HG02678 (cell line): ENCODE results near the gene CCDC6.
"Not testable (repeated sequence)": the region's sequence is repeated elsewhere in the genome, so short reads cannot be mapped to it uniquely, and the experiment has no call there.

Experiments
- ATAC-seq: cut with Tn5 transposase; IDR thresholded peaks from one replicate; pipeline ENCODE4 v1.9.1; 2021; ENCODE audit warnings: mild to moderate bottlenecking, moderate library complexity; ENCODE audit not compliant: unreplicated experiment

The CCDC6 gene

GRCh38 chr10:59905731-59906416, 482 bp downstream of the CCDC6 start:
- no peak for ATAC-seq

- ATAC-seq = peak; percentile 49
Observed at GRCh38 chr10:59905066-59905730, 1.2 kb downstream of the CCDC6 start.

GRCh38 chr10:59904426-59905065, 1.8 kb downstream of the CCDC6 start:
- ATAC-seq = no peak

- ATAC-seq = no peak
Observed at GRCh38 chr10:59903871-59904270, 2.5 kb downstream of the CCDC6 start.

GRCh38 chr10:59902016-59902415, 4.3 kb downstream of the CCDC6 start:
- ATAC-seq = no peak

- ATAC-seq = no peak
Observed at GRCh38 chr10:59901470-59901869, 4.9 kb downstream of the CCDC6 start.

GRCh38 chr10:59900048-59900727, 6.2 kb downstream of the CCDC6 start:
- ATAC-seq = no peak

GRCh38 chr10:59898125-59898835, 8.1 kb downstream of the CCDC6 start:
- ATAC-seq = no peak

GRCh38 chr10:59896191-59896590, 10.2 kb downstream of the CCDC6 start:
- no peak for ATAC-seq

- ATAC-seq = no peak
Observed at GRCh38 chr10:59895629-59896116, 10.7 kb downstream of the CCDC6 start.

- ATAC-seq = no peak
Observed at GRCh38 chr10:59894114-59894513, 12.2 kb downstream of the CCDC6 start.

- ATAC-seq = no peak
Observed at GRCh38 chr10:59892697-59893096, 13.7 kb downstream of the CCDC6 start.

- peak; percentile 37 for ATAC-seq
Observed at GRCh38 chr10:59891936-59892335, 14.4 kb downstream of the CCDC6 start.

- ATAC-seq = peak; percentile 58
Observed at GRCh38 chr10:59891349-59891748, 15.0 kb downstream of the CCDC6 start.

- no peak for ATAC-seq
Observed at GRCh38 chr10:59888781-59889435, 17.4 kb downstream of the CCDC6 start.

- ATAC-seq = no peak
Observed at GRCh38 chr10:59887972-59888640, 18.2 kb downstream of the CCDC6 start.

GRCh38 chr10:59887006-59887405, 19.4 kb downstream of the CCDC6 start:
- no peak for ATAC-seq

- ATAC-seq = peak; percentile 82
Observed at GRCh38 chr10:59885430-59886134, 20.8 kb downstream of the CCDC6 start.

- ATAC-seq = not testable (repeated sequence)
Observed at GRCh38 chr10:59884893-59885292, 21.5 kb downstream of the CCDC6 start.
